NCI-H446 treated with DMSO at 0.1 percent for 48 hours (cell line): ENCODE results near the gene ADSS1.
"Not testable (repeated sequence)": the region's sequence is repeated elsewhere in the genome, so short reads cannot be mapped to it uniquely, and the experiment has no call there.

ENCODE experiments used
- DNase-seq: peaks from one replicate; lab custom pipeline; 2025; lab: John Stamatoyannopoulos, UW

ADSS1 gene

GRCh38 chr14:104734601-104734990 is 10.6 kb downstream of the ADSS1 start:
- no peak for DNase-seq

DNA sequence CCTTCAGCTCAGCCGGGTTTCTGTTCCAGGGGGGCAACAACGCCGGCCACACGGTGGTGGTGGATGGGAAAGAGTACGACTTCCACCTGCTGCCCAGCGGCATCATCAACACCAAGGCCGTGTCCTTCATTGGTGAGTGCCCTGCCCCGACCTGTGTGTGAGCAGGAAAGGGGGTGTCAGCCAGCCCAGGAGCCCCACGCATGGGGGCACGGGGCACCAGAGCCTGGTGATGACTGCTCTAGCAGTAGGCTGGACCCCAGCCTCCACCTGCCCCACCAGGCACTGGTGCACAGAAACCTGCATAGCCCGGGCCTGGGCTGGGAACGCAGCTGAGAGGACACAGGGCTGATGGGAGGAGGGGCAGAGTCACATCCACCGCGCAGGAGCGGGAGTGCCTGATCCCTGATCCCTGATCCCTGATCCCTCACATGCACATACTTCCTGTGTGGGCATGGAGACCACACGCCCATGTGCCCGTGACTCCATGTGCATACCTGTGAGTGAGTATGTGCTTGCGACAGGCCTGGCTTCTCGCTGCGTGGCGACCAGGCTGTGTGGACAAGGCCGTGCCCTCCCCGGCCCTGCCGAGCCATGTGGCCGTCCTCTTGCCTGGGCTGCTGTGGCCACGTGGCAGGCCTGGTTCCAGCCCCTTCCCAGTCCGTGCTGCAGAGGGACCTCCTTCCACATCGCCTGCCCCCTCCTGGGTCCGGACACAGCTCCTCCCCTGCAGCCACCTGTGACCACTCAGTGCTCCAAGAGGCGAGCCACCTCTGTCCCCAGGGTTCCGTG is 11.2 kb downstream of the ADSS1 start:
- no peak for DNase-seq

DNA sequence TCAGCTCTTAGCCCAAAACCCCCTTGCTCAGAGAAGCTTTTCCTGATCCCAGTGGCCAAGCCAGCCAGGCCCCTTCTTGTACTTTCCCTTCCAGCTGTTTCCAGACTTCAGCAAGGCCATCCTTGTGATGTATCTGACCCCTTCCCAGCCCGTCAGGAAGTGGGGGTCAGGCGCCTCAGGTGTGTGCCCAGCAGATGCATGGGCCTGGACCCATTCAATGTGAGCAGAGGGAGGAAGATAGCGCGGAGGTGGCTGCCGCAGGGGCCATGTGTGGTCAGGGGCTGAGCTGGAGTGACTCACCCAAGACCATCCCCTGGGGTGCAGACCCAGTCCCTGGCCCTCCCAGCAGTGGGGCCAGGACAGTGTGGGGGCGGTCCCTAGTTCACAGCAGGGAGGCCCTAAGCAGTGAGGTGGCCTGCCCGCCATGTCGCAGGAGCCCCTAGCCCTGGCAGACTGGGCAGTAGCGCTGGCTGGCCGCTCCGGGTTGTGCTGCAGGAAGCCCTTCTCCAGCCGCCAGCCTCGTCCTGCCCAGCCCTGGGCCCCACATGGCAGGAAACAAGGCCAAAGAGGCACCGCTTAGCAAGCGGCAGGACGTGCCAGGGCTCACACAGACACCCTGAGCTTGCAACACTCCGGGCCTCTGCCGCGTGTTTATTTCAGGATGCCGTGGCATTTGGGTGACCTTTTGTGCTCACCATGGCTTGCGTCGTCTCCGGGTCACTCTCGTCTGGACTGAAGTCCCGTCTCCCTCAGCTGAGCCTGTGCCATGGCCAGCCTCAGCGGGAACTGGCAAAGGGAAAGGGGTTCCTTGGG is 12.0 kb downstream of the ADSS1 start:
- no peak for DNase-seq

GRCh38 chr14:104738375-104739019 is 14.5 kb downstream of the ADSS1 start:
- DNase-seq: no peak

DNA sequence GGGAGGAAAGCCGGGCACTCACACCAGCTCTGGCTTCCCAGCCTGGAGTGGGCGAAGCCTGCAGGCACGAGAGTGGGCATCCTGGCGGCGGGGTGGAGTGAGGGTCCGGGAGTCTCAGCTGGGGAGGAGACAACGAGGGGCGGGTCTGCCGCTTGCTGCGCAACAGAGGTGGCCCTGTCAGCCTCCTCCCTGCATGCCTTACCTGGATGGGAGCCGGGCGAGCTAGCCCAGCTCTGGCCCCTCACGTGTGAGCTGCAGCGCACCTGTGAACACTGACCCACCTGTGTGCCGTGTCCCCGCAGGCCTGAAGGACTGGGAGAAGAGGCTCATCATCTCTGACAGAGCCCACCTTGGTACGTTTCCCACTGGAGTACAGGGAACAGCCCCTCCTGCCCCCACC is 15.0 kb downstream of the ADSS1 start:
- no peak for DNase-seq

DNA sequence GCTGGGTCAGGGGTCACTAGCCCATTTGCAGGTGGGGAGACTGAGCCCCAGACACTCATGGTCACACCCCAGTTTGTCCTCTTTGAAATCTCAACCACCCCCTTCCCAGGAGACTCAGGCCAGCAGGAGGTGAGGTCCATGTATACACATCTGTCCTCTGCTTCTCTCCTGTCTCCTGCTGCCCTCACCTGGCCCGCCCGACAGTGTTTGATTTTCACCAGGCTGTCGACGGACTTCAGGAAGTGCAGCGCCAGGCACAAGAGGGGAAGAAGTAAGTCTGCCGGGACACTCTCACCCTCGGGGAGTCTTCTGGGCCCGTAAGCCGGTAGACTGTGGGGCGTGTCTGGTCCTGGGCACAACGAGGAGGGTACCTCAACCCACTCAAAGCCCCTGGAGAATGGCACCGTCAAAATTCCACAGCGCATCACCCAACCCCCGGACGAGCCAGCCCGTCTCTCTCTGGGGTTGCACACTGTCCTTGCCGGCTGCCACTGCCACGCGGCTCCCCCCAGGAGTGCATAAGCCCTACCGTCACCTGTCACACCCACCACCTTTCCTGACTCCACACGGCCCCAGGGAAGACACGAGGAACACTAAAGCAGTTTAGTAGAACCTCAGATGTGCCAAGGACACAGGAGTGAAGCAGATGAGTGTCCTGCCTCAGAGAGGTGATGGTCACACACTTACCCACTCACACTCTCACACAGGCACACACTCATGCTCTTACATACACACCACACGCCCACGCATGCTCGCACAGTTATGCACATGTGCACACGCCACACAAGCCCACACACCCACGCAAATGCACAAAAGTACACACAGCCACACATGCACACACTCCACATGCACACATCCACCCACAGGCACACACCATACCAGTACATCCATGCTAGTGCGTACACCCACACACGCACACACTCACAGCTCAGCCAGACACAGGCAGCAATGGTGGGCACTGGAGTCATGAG is 15.8 kb downstream of the ADSS1 start:
- no peak for DNase-seq

- DNase-seq: no peak
Observed at GRCh38 chr14:104741108-104741802, 17.2 kb downstream of the ADSS1 start.

GRCh38 chr14:104741803-104742251 is 17.8 kb downstream of the ADSS1 start:
- DNase-seq: no peak

- no peak for DNase-seq
Observed at GRCh38 chr14:104742586-104743455, 18.8 kb downstream of the ADSS1 start.

- DNase-seq: no peak
Observed at GRCh38 chr14:104743461-104744380, 19.7 kb downstream of the ADSS1 start.

DNA sequence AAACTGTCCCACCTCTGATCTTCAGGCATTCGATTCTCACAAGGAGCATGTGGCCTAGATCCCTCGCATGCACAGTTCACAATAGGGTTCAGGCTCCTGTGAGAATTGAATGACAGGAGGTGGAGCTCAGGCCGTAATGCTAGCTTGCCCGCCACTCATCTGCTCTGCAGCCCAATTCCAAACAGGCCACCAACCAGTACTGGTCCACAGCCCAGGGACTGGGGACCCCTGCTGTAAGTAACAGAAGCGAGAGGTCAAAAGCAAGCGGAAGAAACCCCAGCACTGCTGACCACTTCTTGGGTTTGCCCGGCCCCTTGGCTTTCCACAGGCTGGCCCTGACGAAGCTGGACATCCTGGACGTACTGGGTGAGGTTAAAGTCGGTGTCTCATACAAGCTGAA is 20.5 kb downstream of the ADSS1 start:
- no peak for DNase-seq

- no peak for DNase-seq
Observed at GRCh38 chr14:104745431-104745830, 21.4 kb downstream of the ADSS1 start.

DNA sequence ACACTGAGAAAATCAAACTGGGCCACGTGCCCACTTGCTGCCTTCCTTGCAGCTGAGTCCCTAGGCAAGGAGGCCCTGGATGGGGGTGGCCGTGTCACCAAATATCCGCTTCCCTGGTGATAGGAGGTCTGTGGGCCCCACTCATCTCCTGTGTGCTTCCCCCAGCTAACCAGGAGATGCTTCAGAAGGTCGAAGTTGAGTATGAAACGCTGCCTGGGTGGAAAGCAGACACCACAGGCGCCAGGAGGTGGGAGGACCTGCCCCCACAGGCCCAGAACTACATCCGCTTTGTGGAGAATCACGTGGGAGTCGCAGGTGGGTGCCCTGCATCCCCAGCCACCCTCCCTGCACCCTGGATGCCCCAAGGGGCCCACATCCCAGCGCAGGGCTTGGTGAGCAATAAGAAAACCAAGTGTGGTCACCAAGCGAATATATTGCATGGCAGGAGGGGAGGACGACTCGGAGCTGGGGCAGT is 22.1 kb downstream of the ADSS1 start:
- DNase-seq: no peak

GRCh38 chr14:104746934-104747481 is 23.0 kb downstream of the ADSS1 start:
- DNase-seq: no peak

- no peak for DNase-seq
Observed at GRCh38 chr14:104747876-104748275, 23.8 kb downstream of the ADSS1 start.

- DNase-seq: peak; percentile 42
Observed at GRCh38 chr14:104749111-104749649, 25.2 kb downstream of the ADSS1 start.

DNA sequence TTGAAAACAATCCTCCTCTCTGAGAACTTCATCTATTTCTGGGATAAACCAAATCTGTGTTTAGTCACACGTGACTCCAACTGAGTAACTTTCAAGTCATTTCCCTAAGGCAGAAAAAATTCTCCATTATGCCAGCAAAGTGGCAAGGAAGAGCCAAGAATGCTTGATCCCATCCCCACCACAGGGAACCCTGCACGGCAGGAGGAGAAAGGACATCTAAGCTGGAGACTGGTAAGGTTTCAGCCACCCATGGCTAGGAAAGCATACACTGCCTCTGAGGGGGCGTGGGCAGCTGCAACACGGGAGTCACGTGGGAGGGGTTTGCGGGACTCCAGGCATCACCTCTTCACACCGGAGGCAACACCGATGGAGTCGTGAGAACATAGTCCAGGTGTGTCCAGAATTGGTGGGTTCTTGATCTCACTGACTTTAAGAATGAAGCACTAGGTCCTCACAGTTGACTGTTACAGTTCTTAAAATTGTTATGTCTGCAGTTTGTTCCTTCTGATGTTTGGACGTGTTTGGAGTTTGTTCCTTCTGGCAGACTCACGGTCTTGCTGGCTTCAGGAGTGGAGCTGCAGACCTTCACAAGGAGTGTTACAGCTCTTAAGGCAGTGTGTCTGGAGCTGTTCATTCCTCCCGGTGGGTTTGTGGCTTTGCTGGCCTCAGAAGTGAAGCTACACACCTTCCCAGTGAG is 26.2 kb downstream of the ADSS1 start:
- DNase-seq: no peak

- DNase-seq: not testable (repeated sequence)
Observed at GRCh38 chr14:104750753-104751057, 26.7 kb downstream of the ADSS1 start.
